Measurements from ENCODE around the gene ZBTB46. TPM values are rescaled to one million over a fixed set of nuclear protein-coding genes. Genes with fewer than 3 reads are reported as not detected.

The ZBTB46 gene
- total RNA-seq, 1 donor from 2014 or later: 11.6 TPM

GRCh38 chr20:63775096-63775978 lies 55.7 kb downstream of the ZBTB46 start:
- Mint-ChIP-seq H3K27me3 (ENCODE audit: low read depth) (no peaks in the 10 kb centered on the region), H3K36me3 (peaks cover 20% of the 10 kb centered on the region), H3K9me3 (peaks cover 6% of the 10 kb centered on the region), H3K4me1 (peaks cover 10% of the 10 kb centered on the region), H3K4me3 (peak overlapping the region; percentile 72), H3K27ac (peak overlapping the region; percentile 82)
- TF ChIP-seq, protein P1, sequence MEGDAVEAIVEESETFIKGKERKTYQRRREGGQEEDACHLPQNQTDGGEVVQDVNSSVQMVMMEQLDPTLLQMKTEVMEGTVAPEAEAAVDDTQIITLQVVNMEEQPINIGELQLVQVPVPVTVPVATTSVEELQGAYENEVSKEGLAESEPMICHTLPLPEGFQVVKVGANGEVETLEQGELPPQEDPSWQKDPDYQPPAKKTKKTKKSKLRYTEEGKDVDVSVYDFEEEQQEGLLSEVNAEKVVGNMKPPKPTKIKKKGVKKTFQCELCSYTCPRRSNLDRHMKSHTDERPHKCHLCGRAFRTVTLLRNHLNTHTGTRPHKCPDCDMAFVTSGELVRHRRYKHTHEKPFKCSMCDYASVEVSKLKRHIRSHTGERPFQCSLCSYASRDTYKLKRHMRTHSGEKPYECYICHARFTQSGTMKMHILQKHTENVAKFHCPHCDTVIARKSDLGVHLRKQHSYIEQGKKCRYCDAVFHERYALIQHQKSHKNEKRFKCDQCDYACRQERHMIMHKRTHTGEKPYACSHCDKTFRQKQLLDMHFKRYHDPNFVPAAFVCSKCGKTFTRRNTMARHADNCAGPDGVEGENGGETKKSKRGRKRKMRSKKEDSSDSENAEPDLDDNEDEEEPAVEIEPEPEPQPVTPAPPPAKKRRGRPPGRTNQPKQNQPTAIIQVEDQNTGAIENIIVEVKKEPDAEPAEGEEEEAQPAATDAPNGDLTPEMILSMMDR (IDR thresholded peaks at IDR 0.05; ENCODE audit: unreplicated experiment): peak; percentile 86
- DNase-seq (ENCODE audit: low spot score in 2 of 2, unreplicated experiment in 2 of 2): peak; percentile 86 to 92

GRCh38 chr20:63774306-63774705 lies 56.8 kb downstream of the ZBTB46 start:
- TF ChIP-seq, protein P1 (IDR thresholded peaks at IDR 0.05; ENCODE audit: unreplicated experiment): no peak
- H3K27ac Mint-ChIP-seq: no peak overlapping the region
- peaks cover 20% of the 10 kb centered on the region for H3K36me3 Mint-ChIP-seq
- peaks cover 6% of the 10 kb centered on the region for H3K9me3 Mint-ChIP-seq
- H3K4me3 Mint-ChIP-seq: peak overlapping the region; percentile 41
- no peaks in the 10 kb centered on the region for H3K27me3 Mint-ChIP-seq (ENCODE audit: low read depth)
- H3K4me1 Mint-ChIP-seq: peaks cover 10% of the 10 kb centered on the region
- DNase-seq (ENCODE audit: low spot score in 2 of 2, unreplicated experiment in 2 of 2): no peak

- H3K4me1 Mint-ChIP-seq: peaks cover 10% of the 10 kb centered on the region
- H3K4me3 Mint-ChIP-seq: peak overlapping the region; percentile 41
- peaks cover 6% of the 10 kb centered on the region for H3K9me3 Mint-ChIP-seq
- no peak for DNase-seq (ENCODE audit: low spot score in 2 of 2, unreplicated experiment in 2 of 2)
- H3K27me3 Mint-ChIP-seq (ENCODE audit: low read depth): no peaks in the 10 kb centered on the region
- H3K27ac Mint-ChIP-seq: no peak overlapping the region
- peaks cover 20% of the 10 kb centered on the region for H3K36me3 Mint-ChIP-seq
- TF ChIP-seq, protein P1 (IDR thresholded peaks at IDR 0.05; ENCODE audit: unreplicated experiment): no peak
These were observed 57.4 kb downstream of the ZBTB46 start for GRCh38 chr20:63773571-63774241.

DNA sequence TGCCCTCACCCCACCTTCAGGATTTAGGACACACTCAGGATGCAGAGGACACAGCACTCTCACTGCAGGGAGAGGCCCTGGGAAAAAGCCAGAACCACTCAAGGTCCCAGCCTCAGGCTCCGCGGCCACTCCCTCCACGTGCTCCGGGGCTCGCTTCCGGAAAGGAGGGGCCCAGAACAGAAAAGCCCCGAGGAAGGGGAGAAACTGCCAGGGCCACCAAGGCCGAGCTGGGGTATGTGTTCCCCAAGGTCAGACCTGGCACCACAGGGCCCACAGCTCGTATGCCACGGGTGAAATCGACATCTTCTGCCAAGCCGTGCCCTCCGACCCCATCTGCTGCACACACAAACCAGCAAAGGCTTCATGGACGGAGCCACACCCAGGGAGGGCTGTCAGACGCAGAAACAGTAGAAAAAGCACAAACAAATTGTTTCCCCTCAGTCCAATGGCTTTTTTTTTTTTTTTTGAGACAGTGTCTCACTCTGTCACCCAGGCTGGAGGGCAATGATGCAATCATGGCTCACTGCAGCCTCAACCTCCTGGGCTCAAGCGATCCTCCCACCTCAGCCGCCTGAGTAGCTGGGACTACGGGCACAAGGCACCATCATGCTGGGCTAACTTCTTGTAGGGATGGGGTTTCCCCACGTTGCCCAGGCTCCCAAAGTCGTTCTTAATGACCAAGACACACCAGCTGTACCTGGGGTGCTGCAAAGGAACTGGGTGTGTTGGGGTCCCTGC lies 58.1 kb downstream of the ZBTB46 start:
- H3K27ac Mint-ChIP-seq: no peak overlapping the region
- H3K27me3 Mint-ChIP-seq (ENCODE audit: low read depth): no peaks in the 10 kb centered on the region
- H3K4me3 Mint-ChIP-seq: no peak overlapping the region
- H3K4me1 Mint-ChIP-seq: peaks cover 10% of the 10 kb centered on the region
- H3K9me3 Mint-ChIP-seq: peaks cover 6% of the 10 kb centered on the region
- no peak for DNase-seq (ENCODE audit: low spot score in 2 of 2, unreplicated experiment in 2 of 2)
- peaks cover 16% of the 10 kb centered on the region for H3K36me3 Mint-ChIP-seq
- TF ChIP-seq, protein P1 (IDR thresholded peaks at IDR 0.05; ENCODE audit: unreplicated experiment): no peak

DNA sequence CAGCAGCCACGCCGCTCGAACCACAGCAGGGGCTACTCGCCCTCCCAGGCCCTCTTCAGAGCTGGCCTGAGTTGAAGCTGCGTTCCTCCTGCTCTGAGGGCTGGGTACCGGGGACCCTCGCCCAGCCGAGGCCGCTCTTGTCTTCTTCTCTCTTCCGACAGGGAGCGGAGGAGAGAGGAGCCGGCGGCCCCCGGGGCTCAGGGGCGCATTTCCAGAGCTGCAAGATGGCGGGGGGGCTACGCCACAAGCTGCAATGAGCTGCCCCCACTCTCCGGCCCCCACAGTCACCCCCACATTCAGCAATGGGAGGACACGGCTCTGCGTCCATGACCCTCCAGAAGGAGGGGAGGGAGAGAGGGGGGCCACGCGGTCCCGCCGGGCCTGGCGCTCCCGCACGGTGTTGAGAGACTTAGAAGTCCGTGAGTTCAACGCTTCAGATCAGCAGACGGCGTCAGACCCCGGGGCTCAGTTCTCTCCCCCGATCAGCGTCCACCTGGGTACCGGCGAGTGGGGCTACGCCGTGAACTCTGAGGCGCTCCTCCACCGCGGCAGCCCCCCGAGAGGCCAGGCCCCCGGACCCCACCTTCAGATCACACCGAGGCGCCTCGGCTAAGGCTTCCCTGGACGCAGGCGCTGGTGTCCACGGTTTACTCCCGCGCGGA lies 59.9 kb downstream of the ZBTB46 start:
- Mint-ChIP-seq H3K27me3 (ENCODE audit: low read depth) (no peaks in the 10 kb centered on the region), H3K27ac (no peak overlapping the region), H3K4me3 (no peak overlapping the region), H3K36me3 (peaks cover 3% of the 10 kb centered on the region), H3K9me3 (no peaks in the 10 kb centered on the region), H3K4me1 (peaks cover 10% of the 10 kb centered on the region)
- TF ChIP-seq, protein P1 (IDR thresholded peaks at IDR 0.05; ENCODE audit: unreplicated experiment): no peak
- no peak for DNase-seq (ENCODE audit: low spot score in 2 of 2, unreplicated experiment in 2 of 2)

Measured in mesothelial cell of epicardium (in vitro differentiated cells).